GM18907 (cell line): ENCODE results near the gene CACNA2D1.

ENCODE experiments used
- ATAC-seq: cut with Tn5 transposase; IDR thresholded peaks from one replicate; pipeline ENCODE4 v1.9.1; 2021; ENCODE audit warnings: mild to moderate bottlenecking, moderate library complexity; ENCODE audit not compliant: unreplicated experiment

The CACNA2D1 gene

DNA sequence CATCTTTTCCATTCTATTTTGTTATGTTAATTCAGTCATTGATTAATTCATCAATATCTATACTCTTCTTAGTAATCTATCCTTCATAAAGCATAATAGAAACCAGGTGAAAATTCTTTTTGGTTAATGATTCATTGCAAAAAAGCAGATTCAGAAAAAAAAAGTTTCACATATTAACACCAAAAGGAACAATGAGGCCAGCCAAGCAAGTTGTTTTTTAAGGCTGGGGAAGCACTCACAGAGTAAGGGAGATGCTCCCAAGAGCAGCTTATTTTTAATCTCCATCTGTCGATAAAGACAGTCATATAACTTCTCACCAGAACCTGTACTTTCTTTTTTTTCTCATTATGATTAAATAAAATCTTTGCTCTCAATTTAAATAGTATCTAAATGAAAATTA, 95.8 kb downstream of the CACNA2D1 start:
- ATAC-seq, result peak; percentile 66

DNA sequence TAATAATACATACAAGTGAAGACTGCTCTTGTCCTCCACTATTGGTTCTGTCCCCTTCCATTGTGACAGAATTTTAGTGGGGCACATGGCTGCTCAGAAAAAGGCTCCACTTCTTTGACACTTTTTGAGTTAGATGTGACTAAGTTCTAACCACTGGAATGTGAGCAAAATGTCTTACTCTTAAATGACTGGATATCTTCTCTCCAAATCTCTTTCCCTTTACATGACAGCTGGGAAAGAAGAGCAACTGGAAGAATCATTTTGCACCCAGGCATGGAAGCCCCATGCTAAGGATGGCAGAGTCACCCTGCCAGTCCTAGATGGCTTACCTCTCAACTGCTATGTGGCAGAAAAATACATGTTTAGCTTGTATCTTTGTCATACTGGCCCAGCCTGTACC, 97.7 kb downstream of the CACNA2D1 start:
- no peak for ATAC-seq

DNA sequence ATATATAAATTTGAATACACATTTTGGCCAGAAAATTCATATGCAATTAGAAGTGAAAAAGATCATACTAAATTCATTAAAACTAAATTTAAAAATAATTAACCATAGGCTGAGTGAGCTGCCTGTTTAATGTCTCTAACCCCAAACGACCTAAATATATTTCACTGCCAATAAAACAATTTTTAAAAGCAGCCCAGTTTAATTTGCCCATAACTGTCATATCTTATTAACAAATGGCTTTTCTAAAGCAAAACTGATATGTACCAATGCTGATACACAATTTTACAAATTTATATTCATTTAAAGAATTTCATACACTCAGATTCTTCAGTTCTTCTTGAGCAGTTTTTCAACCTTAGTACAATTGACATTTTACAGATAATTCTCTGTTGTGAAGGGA, 99.9 kb downstream of the CACNA2D1 start:
- no peak for ATAC-seq

DNA sequence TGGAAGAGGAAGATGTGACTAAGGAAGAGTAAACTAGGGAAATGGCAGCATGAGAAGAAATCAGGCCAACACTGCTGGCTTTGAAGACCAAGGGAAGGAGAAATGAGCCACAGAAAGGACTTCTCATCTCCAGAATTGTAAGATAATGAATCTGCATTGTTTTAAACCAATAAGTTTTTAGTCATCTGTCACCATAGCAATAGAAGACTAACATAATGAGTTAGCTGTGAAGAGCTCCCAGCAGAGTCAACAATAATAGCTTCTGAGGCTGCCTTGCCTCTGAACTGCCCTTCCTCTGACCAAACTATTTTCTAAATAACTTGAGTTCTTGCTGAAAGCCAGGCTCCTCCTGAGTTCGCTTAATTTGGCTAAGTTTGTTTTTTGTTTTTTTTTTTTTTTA, 103.6 kb downstream of the CACNA2D1 start:
- no peak for ATAC-seq

DNA sequence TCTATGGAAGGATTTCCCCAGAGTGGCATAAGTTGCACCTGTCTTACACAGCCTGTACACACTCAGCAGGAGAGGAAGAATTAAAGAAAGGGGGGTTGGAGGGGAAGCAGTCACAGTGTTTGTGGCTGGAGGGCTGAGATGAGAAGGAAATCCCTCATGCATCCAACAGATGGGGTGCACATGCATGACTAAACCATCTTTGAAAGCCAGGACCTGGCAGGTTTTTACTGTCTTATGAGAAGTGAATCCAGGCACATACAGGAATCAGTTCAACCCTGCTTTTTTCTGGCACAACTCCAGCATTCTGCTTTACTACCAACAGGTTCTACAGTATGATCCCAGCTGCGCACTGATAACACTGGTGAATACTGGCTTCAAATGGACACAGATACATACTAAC, 107.7 kb downstream of the CACNA2D1 start:
- ATAC-seq, result peak; percentile 44

DNA sequence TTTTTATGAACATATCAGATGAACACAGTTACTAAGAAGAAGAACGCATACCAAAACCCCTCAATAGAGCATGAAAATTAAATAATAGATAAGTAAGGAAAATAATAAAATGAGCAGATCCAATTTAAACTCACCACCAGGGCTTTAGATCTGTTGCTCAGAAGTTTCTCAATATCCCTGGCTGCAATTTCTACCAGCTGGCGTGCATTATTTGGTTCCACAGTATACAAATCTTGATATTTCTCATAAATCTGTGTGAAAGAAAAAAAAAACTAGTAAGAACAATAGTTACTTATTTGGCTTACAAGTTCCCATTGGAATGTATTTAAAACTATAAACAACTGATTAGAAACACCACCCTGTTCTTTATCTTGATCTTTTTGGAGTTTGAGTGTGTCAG, 108.6 kb downstream of the CACNA2D1 start:
- ATAC-seq, result no peak

DNA sequence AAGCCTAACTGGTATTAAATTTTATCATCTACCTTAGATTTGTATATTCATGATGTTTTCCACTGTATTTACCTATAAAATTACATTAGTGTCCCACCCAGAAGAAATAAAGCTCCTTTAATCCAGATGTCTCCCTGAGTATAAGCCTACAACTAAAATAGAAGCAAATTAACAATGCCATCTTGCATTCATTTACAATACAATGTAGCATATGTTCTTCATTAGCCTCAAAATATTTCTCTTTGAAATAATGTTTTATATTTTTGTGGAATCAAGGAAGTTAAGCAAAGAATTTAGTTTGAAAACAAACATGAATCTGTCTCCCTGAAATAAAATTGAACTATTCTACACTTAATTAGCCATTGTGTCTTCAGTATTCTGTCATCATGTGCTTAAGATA, 112.3 kb downstream of the CACNA2D1 start:
- ATAC-seq, result no peak

DNA sequence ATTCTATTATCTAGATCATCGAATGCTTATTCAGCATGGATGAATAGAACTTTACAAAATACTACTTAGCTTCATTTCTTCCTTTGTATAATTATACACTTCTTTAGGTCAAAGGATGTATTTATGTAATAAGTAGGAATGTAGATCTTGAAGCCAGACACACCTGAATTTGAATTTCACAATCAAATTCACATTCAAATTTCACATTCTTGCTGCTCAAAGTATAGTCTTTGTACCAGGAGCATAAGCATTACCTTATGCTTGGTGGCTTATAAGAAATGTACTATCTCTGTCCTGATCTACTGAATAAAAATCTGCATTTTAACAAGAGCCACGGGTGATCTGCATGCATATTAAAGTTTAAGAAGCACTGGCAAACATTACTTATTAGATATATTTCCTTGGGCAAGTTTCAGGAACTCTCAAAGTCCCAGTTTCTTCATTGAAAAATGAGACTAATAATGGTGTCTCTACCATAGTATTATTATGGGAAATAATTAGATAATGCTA, 112.8 kb downstream of the CACNA2D1 start:
- ATAC-seq, result no peak

DNA sequence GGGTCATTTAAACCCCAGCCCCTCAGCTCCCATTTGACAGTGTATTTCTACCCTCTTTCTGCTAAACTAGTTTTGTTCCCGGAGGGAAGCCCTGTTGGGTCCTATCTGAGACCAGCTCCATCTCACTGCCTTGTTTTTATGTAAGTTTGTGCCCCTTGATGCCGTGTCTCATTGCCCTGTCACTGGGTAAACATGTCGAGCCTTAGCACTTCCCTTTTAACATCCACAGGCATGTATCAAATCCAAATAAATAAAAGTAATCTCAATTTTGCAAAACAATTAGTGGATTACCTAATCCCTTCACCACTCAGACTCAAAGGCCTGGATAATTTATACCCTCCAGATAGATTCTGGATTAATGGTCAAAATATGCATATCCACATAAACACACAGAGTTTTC, 115.7 kb downstream of the CACNA2D1 start:
- ATAC-seq, result no peak

DNA sequence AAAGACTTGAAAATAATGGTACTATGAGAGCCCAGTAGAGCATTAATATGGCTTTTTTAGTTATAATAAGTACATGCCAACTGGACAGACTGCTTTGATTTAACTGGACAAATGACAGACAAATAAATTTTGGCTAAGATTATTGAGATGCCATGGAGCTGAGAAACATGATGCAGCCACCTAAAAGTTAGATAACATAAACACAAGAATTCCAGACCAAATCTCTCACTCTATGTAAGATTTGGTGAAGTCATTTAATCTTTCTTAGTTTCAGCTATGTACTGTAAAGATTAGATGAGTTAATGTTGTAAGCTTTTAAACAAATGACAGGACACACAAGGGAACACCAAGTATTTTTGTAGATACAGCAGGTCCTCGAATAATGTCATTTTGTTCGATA, 118.2 kb downstream of the CACNA2D1 start:
- no peak for ATAC-seq

DNA sequence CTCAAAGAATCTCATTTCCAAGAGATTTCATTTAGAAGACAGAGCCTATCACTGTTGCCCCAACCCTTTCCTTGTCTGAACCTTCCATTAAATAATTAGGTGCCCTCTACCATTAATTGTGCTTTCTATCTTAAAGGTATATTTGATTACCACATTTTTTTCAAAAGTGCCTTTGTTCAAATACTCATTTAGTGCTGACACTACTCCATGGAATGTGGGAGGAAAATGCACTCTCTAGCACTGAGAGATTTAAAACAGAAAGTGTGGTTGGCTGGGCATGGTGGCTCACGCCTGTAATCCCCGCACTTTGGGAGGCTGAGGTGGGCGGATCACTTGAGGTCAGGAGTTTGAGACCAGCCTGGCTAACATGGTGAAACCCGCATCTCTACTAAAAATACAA, 119.8 kb downstream of the CACNA2D1 start:
- ATAC-seq, result no peak

DNA sequence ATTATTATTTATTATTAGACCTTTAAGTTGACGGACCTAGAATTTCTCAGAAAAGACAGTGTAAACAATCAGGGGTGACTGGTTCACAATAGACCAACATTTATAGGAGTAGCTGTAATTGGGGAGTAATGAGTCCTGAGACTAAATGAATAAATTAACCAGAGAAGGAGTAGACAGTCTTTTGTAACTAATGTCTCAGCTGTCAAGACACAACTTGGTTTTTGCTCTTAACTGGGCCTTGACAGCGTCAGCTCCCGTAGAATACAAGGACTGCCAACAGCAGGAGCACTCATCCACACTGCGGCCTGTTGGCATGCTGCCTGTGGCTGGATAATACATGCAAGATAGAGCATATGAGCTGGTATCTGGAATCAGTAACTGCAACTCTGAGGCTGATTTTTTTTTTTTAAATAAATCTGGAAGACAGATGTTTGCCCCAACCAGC, 123.9 kb downstream of the CACNA2D1 start:
- no peak for ATAC-seq

DNA sequence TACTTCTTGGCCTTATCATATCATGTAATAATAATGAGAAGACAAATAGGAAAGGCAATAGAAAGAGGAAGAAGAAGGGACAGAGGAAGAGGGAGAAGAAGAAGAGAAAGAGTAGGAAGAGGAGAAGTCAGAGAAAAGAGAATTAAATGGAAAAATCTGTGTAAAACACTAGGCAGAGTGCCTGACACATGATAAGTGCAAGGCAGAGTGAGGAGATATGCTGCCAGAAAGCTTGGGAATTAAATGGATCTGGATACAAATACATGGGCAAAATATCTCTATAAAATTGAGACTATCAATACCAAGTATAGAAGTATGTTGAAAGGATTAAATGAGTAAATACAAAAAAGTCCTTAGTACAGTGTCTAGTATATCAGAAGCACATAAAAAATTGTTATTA, 124.8 kb downstream of the CACNA2D1 start:
- ATAC-seq, result no peak

DNA sequence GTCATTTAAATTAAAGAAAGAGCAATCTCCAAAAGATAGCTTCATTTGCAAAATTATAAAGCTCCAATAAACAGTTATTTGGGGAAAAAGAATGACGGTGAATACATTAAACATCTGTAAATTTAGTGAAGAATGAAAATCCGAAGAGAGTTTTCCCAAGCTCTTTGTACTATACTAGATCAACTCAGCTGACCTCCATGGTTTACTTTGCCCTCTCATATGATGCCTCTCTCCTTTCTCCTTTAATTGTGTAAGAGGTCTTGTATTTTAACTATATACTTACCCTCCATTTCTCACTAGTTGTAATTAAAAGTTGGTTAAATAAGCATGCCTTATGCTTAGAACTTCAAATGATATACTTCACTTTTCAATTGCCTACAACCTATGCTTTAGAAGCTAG, 125.8 kb downstream of the CACNA2D1 start:
- ATAC-seq, result no peak

DNA sequence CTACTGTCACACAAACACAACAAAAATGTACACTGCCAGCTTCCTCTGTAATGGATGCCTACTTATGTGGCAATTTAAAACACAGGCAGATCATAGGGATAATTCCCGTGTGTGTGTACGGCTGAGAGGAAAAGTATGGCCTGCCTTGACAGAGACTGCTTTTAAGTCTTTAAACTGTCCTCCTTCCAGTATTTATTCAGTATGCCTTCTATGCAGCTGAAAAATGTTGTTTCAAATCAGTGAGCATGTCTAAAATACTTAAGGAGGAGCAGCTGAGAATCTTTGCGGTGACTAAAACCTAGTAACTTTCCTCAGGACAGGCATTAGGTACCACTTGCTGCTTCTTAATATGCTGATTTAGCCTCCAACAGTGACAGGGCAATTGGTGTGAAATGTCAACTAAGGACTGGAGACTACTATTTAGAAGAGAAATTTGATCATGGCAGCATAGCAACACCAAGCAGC, 126.3 kb downstream of the CACNA2D1 start:
- ATAC-seq, result no peak

DNA sequence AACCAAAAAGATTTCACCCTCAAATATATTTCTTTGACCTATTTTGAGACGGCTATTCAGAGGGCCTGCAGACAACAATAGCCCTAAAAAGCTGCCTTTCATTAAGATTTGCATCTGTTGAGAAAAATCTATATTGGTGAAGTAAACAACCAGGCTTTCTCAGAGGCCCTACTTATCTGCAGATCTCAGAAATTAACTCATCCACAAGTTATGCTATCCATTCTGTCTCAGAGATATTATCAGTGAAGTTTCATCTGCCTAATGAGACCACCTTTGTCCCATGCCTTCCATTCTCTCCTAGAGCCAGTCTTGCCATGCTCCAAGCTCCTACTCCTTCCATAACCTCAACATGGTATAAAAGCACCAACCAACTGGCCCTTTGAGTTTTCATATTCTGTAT, 130.3 kb downstream of the CACNA2D1 start:
- ATAC-seq, result no peak

DNA sequence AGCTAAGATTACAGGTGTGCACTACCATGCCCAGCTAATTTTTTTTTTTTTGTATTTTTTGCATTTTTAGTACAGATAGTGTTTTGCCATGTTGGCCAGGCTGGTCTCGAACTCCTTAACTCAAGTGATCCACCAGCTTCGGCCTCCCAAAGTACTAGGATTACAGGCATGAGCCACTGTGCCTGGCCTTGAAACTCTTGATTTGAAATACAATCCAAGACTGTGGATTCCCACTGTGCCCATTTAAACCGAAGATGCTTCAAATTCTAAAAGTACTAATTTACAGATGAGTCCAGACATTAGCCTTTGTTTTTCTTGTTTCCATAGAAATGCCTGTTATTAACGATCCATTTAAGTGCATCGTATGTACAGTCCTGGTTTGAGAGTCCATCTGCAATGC, 130.9 kb downstream of the CACNA2D1 start:
- no peak for ATAC-seq

DNA sequence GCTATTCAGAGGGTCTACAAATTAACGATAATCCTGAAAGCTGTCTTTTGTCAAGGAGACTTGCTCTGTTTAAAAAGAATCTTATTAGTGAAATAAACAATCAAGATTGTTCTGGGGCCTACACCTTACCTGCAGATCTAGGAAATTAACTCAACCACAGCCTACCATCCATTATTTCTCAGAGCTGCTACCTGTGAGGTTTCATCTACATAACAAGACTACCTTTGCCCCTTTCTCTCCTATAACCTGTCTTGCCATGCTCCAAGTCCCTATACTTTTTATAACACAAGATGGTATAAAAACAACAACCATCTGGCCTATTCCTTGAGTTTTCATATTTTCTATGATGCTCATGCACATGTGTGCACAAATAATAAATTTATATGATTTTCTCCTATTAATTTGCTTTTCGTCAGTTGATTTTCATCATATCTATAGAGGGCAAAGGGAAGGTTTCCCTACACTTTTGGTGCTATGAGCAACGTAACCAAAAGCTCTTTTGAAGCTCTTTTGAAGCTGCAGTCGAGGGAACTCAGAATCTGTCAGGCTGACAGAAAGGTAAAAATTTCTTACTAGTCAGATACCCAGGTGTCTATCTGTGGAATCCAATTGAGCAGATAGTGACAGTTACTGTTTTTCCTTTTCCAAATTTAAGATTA, 138.1 kb downstream of the CACNA2D1 start:
- no peak for ATAC-seq

DNA sequence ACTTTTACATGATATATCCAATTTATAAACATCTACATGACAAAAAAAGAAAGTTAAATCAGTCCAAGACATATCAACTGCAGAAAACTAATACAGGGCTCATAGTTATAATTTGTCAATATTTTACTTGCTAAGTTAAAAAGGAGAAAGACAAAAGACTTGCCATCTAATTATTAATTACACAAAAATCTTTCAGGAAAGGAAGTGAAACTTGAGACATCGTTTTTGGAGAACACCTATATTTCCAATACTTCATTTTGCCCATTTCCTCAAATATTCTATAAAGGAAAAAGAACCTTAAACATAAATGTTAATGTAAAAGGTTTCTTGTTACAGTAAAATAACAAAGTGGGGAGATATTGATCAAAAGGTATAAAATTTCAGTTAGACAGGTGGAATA, 148.7 kb downstream of the CACNA2D1 start:
- ATAC-seq, result no peak

DNA sequence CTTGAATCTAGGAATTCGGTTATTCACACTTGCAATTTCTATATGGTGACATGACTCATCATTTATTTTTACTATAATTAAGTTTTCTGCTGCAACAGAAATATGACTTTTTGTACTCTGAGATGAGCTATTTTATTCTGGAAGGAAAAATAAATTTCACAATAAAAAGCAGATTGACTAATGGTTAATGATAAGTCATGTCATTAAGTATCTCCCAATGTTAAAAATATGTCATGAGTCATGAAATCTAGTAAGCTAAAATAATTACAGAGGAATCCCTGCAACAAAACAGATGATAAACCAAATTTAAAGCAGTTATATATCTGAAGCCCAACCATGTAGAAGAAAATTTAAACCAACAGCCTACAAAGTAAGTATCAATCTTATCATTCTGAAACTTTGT, 149.2 kb downstream of the CACNA2D1 start:
- ATAC-seq, result no peak

DNA sequence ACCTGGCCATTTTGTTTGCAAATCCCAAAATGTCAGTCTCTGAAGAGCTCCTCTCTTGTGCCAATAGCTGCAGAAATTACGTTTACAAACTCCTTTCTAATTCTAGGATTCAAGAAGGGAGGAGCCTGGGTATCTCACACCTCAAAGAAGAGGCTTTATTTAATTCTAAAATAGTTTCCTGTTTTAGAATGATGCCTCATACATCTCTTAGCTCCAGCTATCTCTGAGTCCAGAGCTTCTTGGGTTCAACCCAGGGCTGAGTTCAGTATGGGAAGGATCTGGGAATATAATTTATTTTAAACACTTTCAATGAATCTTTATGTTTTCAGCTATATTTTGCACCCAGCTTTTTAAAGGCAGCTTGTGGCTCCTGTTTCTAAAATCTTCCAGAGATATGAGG, 150.1 kb downstream of the CACNA2D1 start:
- ATAC-seq, result no peak

DNA sequence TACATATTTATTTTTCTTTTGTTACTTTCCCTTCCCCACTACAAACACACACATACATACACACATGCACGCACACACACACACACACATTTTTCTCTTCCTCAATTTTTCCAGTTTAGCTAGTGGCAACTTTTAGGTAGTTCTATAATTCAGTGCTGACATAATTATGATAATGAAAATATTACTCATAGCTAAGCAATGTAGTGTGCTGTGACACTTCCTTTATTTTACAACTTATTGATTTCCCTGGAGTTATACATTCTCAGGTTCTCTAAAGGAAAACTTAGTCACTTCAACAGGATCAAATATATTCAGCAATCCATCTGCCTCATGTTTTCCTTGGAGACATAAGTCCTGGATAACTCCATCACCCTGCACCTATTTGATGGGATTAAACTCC, 151.6 kb downstream of the CACNA2D1 start:
- no peak for ATAC-seq

DNA sequence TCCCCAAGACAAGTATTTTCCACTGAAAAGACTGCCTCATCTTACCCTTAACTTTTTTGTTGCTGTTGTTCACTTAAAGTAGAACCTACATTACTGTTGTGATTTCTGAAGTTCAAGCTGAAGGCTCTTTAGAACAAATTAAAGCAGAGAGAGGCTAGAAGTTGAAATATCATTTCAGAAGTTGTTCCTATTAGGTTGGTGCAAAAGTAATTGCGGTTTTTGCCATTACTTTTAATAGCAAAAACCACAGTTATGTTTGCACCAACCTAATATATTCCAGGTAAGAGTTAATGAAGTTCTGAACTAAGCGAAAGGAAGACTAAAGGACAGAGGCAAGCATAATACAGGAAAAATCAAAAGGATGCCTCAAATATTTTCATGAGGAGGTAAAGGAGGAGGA, 153.7 kb downstream of the CACNA2D1 start:
- no peak for ATAC-seq
